Activated T-cell treated with anti-CD3 and anti-CD28 coated beads, Interleukin-2, amount 50 U/mL, for 1 hour (primary cell): ENCODE measurements around the gene NOS1AP.

Experiments
- DNase-seq: peaks from one replicate; pipeline ENCODE4 v3.0.0-alpha.2; 2020

NOS1AP gene

GRCh38 chr1:162091681-162092524 lies 22.4 kb downstream of the NOS1AP start:
- no peak for DNase-seq

- no peak for DNase-seq
Measured at GRCh38 chr1:162093095-162093494, 23.6 kb downstream of the NOS1AP start.

GRCh38 chr1:162094271-162094670 lies 24.8 kb downstream of the NOS1AP start:
- no peak for DNase-seq

- DNase-seq = no peak
Measured at GRCh38 chr1:162094723-162095122, 25.2 kb downstream of the NOS1AP start.

- no peak for DNase-seq
Measured at GRCh38 chr1:162107911-162108310, 38.4 kb downstream of the NOS1AP start.

- DNase-seq = no peak
Measured at GRCh38 chr1:162108426-162108825, 38.9 kb downstream of the NOS1AP start.

- DNase-seq = no peak
Measured at GRCh38 chr1:162110910-162111309, 41.4 kb downstream of the NOS1AP start.

- DNase-seq = no peak
Measured at GRCh38 chr1:162111572-162111971, 42.1 kb downstream of the NOS1AP start.

- DNase-seq = no peak
Measured at GRCh38 chr1:162113419-162113818, 43.9 kb downstream of the NOS1AP start.

- no peak for DNase-seq
Measured at GRCh38 chr1:162117039-162117774, 47.7 kb downstream of the NOS1AP start.

GRCh38 chr1:162118063-162118462 lies 48.6 kb downstream of the NOS1AP start:
- DNase-seq = no peak

- DNase-seq = no peak
Measured at GRCh38 chr1:162128693-162129356, 59.3 kb downstream of the NOS1AP start.

- DNase-seq = no peak
Measured at GRCh38 chr1:162130308-162130707, 60.8 kb downstream of the NOS1AP start.

GRCh38 chr1:162131400-162132321 lies 62.2 kb downstream of the NOS1AP start:
- no peak for DNase-seq

GRCh38 chr1:162133566-162133965 lies 64.1 kb downstream of the NOS1AP start:
- DNase-seq = no peak

- DNase-seq = no peak
Measured at GRCh38 chr1:162134646-162135045, 65.2 kb downstream of the NOS1AP start.

GRCh38 chr1:162135271-162135775 lies 65.8 kb downstream of the NOS1AP start:
- no peak for DNase-seq

- DNase-seq = no peak
Measured at GRCh38 chr1:162136760-162137159, 67.3 kb downstream of the NOS1AP start.

GRCh38 chr1:162137179-162137960 lies 67.9 kb downstream of the NOS1AP start:
- DNase-seq = no peak

GRCh38 chr1:162138112-162138511 lies 68.6 kb downstream of the NOS1AP start:
- DNase-seq = no peak

GRCh38 chr1:162138599-162139181 lies 69.2 kb downstream of the NOS1AP start:
- DNase-seq = no peak
